K562 (cell line): ENCODE measurements around the gene GAPDH. TPM values are rescaled to one million over a fixed set of nuclear protein-coding genes. Genes with fewer than 3 reads are reported as not detected.
A peak's percentile ranks its signal among the peaks of the same experiment; 100 is the strongest.

Source experiments
- ATAC-seq: fragments of 200-7000 bp; cut with Tn5 transposase; 3 replicates; pipeline ENCODE4 v1.9.1; 2020; ENCODE audit warnings: moderate library complexity
- BruUV-seq: library from RNA; stranded (reverse); fragments of 400-500 nt; replicated peaks from 2 replicates; lab custom pipeline; 2021; lab: Mats Ljungman, UMichigan
- CTCF ChIA-PET: fragments of 300-600 bp; formaldehyde crosslinking; extraction: SDS; loops from one replicate; lab custom pipeline; 2021; ENCODE audit warnings: low intra/inter-chr PET ratio; lab: Yijun Ruan, JAX
- POLR2A ChIA-PET: fragments of 300-600, 350-650 bp; sonication (Branson Sonifier 250); formaldehyde crosslinking; extraction: SDS; loops from one replicate; lab custom pipeline; 2021; ENCODE audit warnings: antibody characterized with exemption, inconsistent platforms; lab: Yijun Ruan, JAX
- DNase-seq, 4 experiments: peaks; one replicate each; pipeline versions ENCODE4 v3.0.0 to v3.0.0-alpha.2; 2011 to 2018; ENCODE audit warnings: low spot score in 3 of 4, mixed read lengths in 3 of 4; ENCODE audit errors: extremely low read depth in 1 of 4
- FAIRE-seq: peaks from 2 replicates; lab custom pipeline; 2011; peaks lifted over from hg19 to GRCh38; lab: Jason Lieb, UNC
- H2AFZ ChIP-seq: 2 replicates; pipeline ENCODE4 v1.6.0; 2011; ENCODE audit warnings: low read depth, low read length, control low read depth, inconsistent platforms
- H3K27ac ChIP-seq: fragments of 200-600 bp; 3 replicates; pipeline ENCODE4 v1.8.0; 2011; ENCODE audit warnings: low read depth, mild to moderate bottlenecking, control low read depth, inconsistent platforms, low read length, moderate library complexity, mixed read lengths; ENCODE audit errors: extremely low read depth
- H3K27me3 ChIP-seq, 2 experiments: fragments of 300-600 bp in 1 of 2; 2 replicates in 1 of 2; 3 replicates in 1 of 2; pipeline versions ENCODE4 v1.6.0 to v1.8.0; 2011; ENCODE audit warnings: inconsistent platforms in 2 of 2, low read length in 2 of 2, mild to moderate bottlenecking in 1 of 2, mixed read lengths in 1 of 2, moderate library complexity in 1 of 2; ENCODE audit not compliant: control insufficient read depth in 2 of 2, insufficient read depth in 2 of 2
- H3K36me3 ChIP-seq: fragments of 300-600 bp; 3 replicates; pipeline ENCODE4 v1.8.0; 2011; ENCODE audit warnings: mild to moderate bottlenecking, low read length, inconsistent platforms; ENCODE audit not compliant: control insufficient read depth, insufficient read depth
- H3K4me1 ChIP-seq, 2 experiments: fragments of 200-600 bp in 1 of 2; replicated peaks in 1 of 2; 2 replicates in 1 of 2; 3 replicates in 1 of 2; pipeline versions ENCODE4 v1.5.1 to v1.8.0; 2011; ENCODE audit warnings: inconsistent platforms in 2 of 2, low read length in 2 of 2, mild to moderate bottlenecking in 1 of 2, mixed read lengths in 1 of 2, moderate library complexity in 1 of 2; ENCODE audit not compliant: control insufficient read depth in 2 of 2, insufficient read depth in 2 of 2
- H3K4me2 ChIP-seq: 2 replicates; pipeline ENCODE4 v1.6.1; 2011; ENCODE audit warnings: low read length, control low read depth, inconsistent platforms, mixed read lengths; ENCODE audit not compliant: insufficient read depth
- H3K4me3 ChIP-seq: fragments of 200-600 bp; sonication (generic), shearing (Covaris generic); 2 replicates; pipeline ENCODE4 v1.5.1; 2016; ENCODE audit warnings: control low read depth, inconsistent platforms
- H3K79me2 ChIP-seq: fragments of 200-600 bp; 3 replicates; pipeline ENCODE4 v1.8.0; 2011; ENCODE audit warnings: low read length, inconsistent platforms; ENCODE audit not compliant: control insufficient read depth, insufficient read depth
- H3K9ac ChIP-seq, 2 experiments: 2 replicates each; pipeline versions ENCODE4 v1.6.0 to v1.6.1; 2011; ENCODE audit warnings: low read depth in 2 of 2, low read length in 2 of 2, control low read depth in 1 of 2, inconsistent platforms in 1 of 2, mild to moderate bottlenecking in 1 of 2, mixed read lengths in 1 of 2; ENCODE audit not compliant: insufficient read depth in 1 of 2
- H3K9me1 ChIP-seq: one replicate; pipeline ENCODE4 v1.6.0; 2011; ENCODE audit warnings: inconsistent platforms, mild to moderate bottlenecking, low read length, moderate library complexity; ENCODE audit not compliant: control insufficient read depth, insufficient read depth
- H3K9me3 ChIP-seq: replicated peaks from 2 replicates; pipeline ENCODE4 v1.5.1; 2011; ENCODE audit warnings: low read depth, low read length, inconsistent platforms; ENCODE audit not compliant: control insufficient read depth, insufficient read depth
- H4K20me1 ChIP-seq: replicated peaks from 2 replicates; pipeline ENCODE4 v1.6.1; 2011; ENCODE audit warnings: low read length, inconsistent platforms, mixed read lengths; ENCODE audit not compliant: control insufficient read depth, insufficient read depth
- ARNT ChIP-seq, 2 experiments: fragments of 450-650 bp; IDR thresholded peaks; 2 replicates each; pipeline ENCODE4 v1.6.1; 2016; ENCODE audit warnings: mild to moderate bottlenecking in 1 of 2
- ATF2 ChIP-seq: sonication (generic); formaldehyde crosslinking; IDR thresholded peaks from 2 replicates; pipeline ENCODE4 v1.8.1; 2022; ENCODE audit warnings: missing genetic modification reagents
- COPS2 ChIP-seq: fragments of 450-650 bp; conservative IDR thresholded peaks from 2 replicates; pipeline ENCODE4 v1.6.1; 2016; ENCODE audit warnings: mild to moderate bottlenecking, moderate library complexity
- CUX1 ChIP-seq: fragments of 200-800 bp; sonication (Bioruptor generic); IDR thresholded peaks from 2 replicates; pipeline ENCODE4 v1.6.1; 2016; ENCODE audit warnings: missing genetic modification characterization, missing compliant biosample characterization
- GABPB1 ChIP-seq: sonication (generic); formaldehyde crosslinking; IDR thresholded peaks from 2 replicates; pipeline ENCODE4 v1.8.0; 2022; ENCODE audit warnings: mild to moderate bottlenecking, missing genetic modification reagents
- MCM7 ChIP-seq, 2 experiments: fragments of 450-650 bp; IDR thresholded peaks; 2 replicates each; pipeline ENCODE4 v1.6.1; 2016 to 2018
- MTA1 ChIP-seq: fragments of 450-650 bp; IDR thresholded peaks from 2 replicates; pipeline ENCODE4 v1.6.1; 2017; ENCODE audit warnings: borderline replicate concordance
- SMC3 ChIP-seq: conservative IDR thresholded peaks from 2 replicates; pipeline ENCODE4 v1.6.1; 2011; ENCODE audit warnings: low read depth, low read length, improper control_type of control experiment; ENCODE audit not compliant: insufficient read depth
- SP1 ChIP-seq: sonication (generic); formaldehyde crosslinking; IDR thresholded peaks from 2 replicates; pipeline ENCODE4 v1.8.1; 2022; ENCODE audit warnings: mild to moderate bottlenecking, missing genetic modification reagents
- ZKSCAN8 ChIP-seq: fragments of 200-800 bp; sonication (Bioruptor generic); IDR thresholded peaks from 2 replicates; pipeline ENCODE4 v1.6.1; 2016; ENCODE audit warnings: missing genetic modification characterization, missing compliant biosample characterization
- ZNF354B ChIP-seq: fragments of 250-450 bp; sonication (Bioruptor Pico); IDR thresholded peaks from 2 replicates; pipeline ENCODE4 v1.4.0; 2020
- ZNF449 ChIP-seq: fragments of 250-450 bp; sonication (Bioruptor Pico); IDR thresholded peaks from 2 replicates; pipeline ENCODE4 v1.8.0; 2022; ENCODE audit warnings: moderate library complexity, mild to moderate bottlenecking, inconsistent platforms
- ZNF764 ChIP-seq: fragments of 250-450 bp; sonication (Bioruptor Pico); IDR thresholded peaks from 2 replicates; pipeline ENCODE4 v1.4.0; 2020; ENCODE audit warnings: low read depth, mild to moderate bottlenecking, moderate library complexity
- WGBS: fragments of 100-300 bp; shearing (Covaris generic); methylation state at CpG from one replicate; pipeline ENCODE4 v1.1.6; 2016; ENCODE audit warnings: low coverage, mixed read lengths; ENCODE audit not compliant: insufficient coverage; ENCODE audit errors: missing lambda C conversion rate; 5-methylcytosine and 5-hydroxymethylcytosine counted together
- in situ Hi-C: fragments of 300-500 bp; cut with MboI; formaldehyde crosslinking; loops from 4 replicates; pipeline ENCODE4 v1.15.0; 2018; ENCODE audit warnings: inconsistent platforms, mixed read lengths
- intact Hi-C: fragments of 100-400 bp; cut with micrococcal nuclease; formaldehyde crosslinking; loops from 2 replicates; pipeline ENCODE4 v1.14.2; 2022
- polyA plus RNA-seq, 8 experiments: library from polyadenylated mRNA; depleted of rRNA in 4 of 8; stranded (reverse) in 5 of 8; unstranded in 3 of 8; fragments of >200 nt; fragmentation: Nextera tagmentation in 2 of 8; fragmentation: Illumina TruSeq in 1 of 8; extraction: Ambion mirVana in 2 of 8; extraction: Trizol in 1 of 8; gene quantifications; 2 replicates each; pipeline versions ENCODE4 v1.2.1 to v1.2.3, GENCODE V29; 2011 to 2014; ENCODE audit warnings: inconsistent platforms in 1 of 8, missing spikeins in 1 of 8
- total RNA-seq, 7 experiments: library from RNA; depleted of rRNA in 6 of 7; stranded (reverse); fragments of >200 nt in 6 of 7; fragmentation: Illumina TruSeq in 2 of 7; extraction: Trizol in 2 of 7; gene quantifications; 2 replicates each; pipeline versions ENCODE4 v1.2.1 to v1.2.3, GENCODE V29; 2011 to 2021; ENCODE audit warnings: low replicate concordance in 1 of 7

Gene GAPDH
- total and polyA plus RNA-seq, 9 of the 15 experiments (the other 6 are each of a cell fraction or from before 2014, with no cell fraction given) = 2,206 to 6,793 (median 4,217) TPM

GRCh38 chr12:6534695-6534944 lies 303 bp downstream of the GAPDH start (continued):
- TF ChIP-seq SMC3 = no peak
- no peak for TF ChIP-seq SP1 (CRISPR knock-in tag)

- no peaks in the 10 kb centered on the region for H3K9me1 ChIP-seq
- no TSS peak for BruUV-seq
- H3K4me2 ChIP-seq = peak overlapping the region; percentile 93
- in situ Hi-C loops = no loop called here
- H4K20me1 ChIP-seq = peaks cover 38% of the 10 kb centered on the region
- peak; percentile 57 to 73 (median 66) for DNase-seq
- H3K79me2 ChIP-seq = peaks cover 63% of the 10 kb centered on the region
- H3K9me3 ChIP-seq = no peaks in the 10 kb centered on the region
- WGBS = under 1% methylated on average over 25 of the region's 52 CpGs
- no peaks in the 10 kb centered on the region for H3K27me3 ChIP-seq
- H3K9ac ChIP-seq = peak overlapping the region; percentile 84 to 100
- ATAC-seq = peak; percentile 4
- H3K27ac ChIP-seq = peak overlapping the region; percentile 87
- CTCF ChIA-PET = no interaction called here
- H3K36me3 ChIP-seq = peaks cover 63% of the 10 kb centered on the region
- H3K4me3 ChIP-seq = peak overlapping the region; percentile 84
- intact Hi-C loops = loop anchor here (2.0 to 10.0 kb wide), 2 partner anchors 40 to 210 kb away; partner anchors contain the start of gene NCAPD2
- peaks cover 40 to 69% of the 10 kb centered on the region in 2 experiments; a peak in 4 of 5 replicates for H3K4me1 ChIP-seq
- H2AFZ ChIP-seq = no peak overlapping the region
- FAIRE-seq = no peak
- POLR2A ChIA-PET = interaction anchor here (0.6 to 2.6 kb wide), 15 partner anchors 8 to 317 kb away, joined by 3 to 20 read pairs (median 3); partner anchors contain the start of genes CDCA3, MRPL51, USP5 and VAMP1
- no peak for TF ChIP-seq ARNT (IDR thresholded peaks at IDR 0.05)
- TF ChIP-seq ZNF449 = no peak
- TF ChIP-seq MTA1 = no peak
- no peak for TF ChIP-seq ZNF764 (CRISPR knock-in tag)
- TF ChIP-seq CUX1 (CRISPR knock-in tag) = no peak
- no peak for TF ChIP-seq COPS2
- TF ChIP-seq ATF2 = no peak
- no peak for TF ChIP-seq ZKSCAN8 (CRISPR knock-in tag)
- no peak for TF ChIP-seq ZNF354B (CRISPR knock-in tag)
- TF ChIP-seq MCM7 (IDR thresholded peaks at IDR 0.05) = no peak
- 0 out of 2 replicates have a peak, but pooled peaks have one; percentile 21 for TF ChIP-seq GABPB1 (CRISPR knock-in tag)
Measured at GRCh38 chr12:6534945-6535696, 804 bp downstream of the GAPDH start.
